Head of caudate nucleus (tissue), 42 donors: ENCODE measurements around the gene MRPL27.
"Not testable (repeated sequence)": the region's sequence is repeated elsewhere in the genome, so short reads cannot be mapped to it uniquely, and the experiment has no call there.

Experiments
- DNase-seq, 42 donors: peaks; one replicate each; pipeline versions ENCODE4 v3.0.0 to v3.0.0-alpha.2; 2020 to 2021; ENCODE audit warnings: mixed read lengths in 7 of 42
- intact Hi-C: fragments of 100-400 bp; cut with DNase I; formaldehyde crosslinking; loops from one replicate; pipeline ENCODE4 v1.15.0; 2022

The MRPL27 gene

DNA sequence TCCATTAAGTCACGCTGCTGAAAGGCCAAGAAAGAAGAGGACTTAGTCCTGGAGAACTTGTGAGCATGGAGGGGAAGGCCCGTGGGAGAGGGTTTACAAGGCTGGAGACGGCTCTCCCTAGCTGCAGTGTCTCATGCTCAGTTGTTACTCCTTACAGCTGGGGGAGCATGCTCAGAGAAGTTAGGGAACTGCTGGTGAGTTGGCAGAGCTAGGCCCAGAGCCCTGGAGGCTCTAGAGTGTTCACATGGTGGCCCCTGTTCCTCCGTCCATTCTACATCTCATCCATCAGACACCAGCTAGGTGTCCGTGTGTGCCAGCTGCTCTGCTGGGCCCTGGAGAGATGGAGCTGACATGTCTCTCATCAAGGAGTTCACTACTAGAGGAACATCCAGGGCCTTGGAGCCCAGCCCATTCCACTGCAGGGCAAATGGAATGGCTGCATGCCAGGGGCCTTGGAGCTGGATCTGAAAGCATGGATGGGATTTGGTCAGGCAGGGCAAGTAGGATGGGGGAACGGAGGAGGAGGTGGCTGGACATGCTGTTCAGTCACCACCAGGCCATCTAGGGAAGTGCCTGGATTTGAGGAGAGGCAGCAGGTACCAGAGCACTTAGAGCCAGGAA is 20.8 kb downstream of the MRPL27 start:
- intact Hi-C loops, result no loop called here
- DNase-seq, result peak in 5 of 42 donors; percentile 7 to 41 (median 31)

- intact Hi-C loops, result no loop called here
- DNase-seq, result peak in 4 of 42 donors; percentile 1 to 15 (median 7)
Measured at GRCh38 chr17:50350733-50351132, 22.3 kb downstream of the MRPL27 start.

GRCh38 chr17:50349243-50349600 is 23.8 kb downstream of the MRPL27 start:
- DNase-seq, result peak in 5 of 42 donors; percentile 6 to 33 (median 7)
- intact Hi-C loops, result no loop called here

GRCh38 chr17:50348522-50349242 is 24.3 kb downstream of the MRPL27 start:
- intact Hi-C loops, result no loop called here
- DNase-seq, result peak in 5 of 42 donors; percentile 2 to 24 (median 8)

DNA sequence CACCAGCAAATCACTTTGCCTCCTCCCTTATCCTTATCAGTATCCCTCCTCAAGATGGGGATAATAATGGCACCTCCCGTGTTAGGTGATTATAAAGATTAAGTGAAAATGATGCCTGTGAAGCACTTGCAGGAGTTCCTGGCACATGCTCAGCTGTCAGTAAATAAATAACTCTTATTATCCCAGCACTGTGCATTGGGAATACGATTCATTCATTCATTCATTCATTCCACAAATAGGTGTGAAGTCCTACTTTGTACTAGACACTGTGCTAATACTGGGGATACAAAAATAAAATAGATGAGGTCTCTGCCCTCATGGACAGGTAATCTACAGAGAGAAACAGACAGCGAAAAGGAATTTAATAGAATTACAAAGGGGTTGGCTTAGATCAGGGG is 25.1 kb downstream of the MRPL27 start:
- DNase-seq, result no peak
- intact Hi-C loops, result no loop called here

GRCh38 chr17:50347117-50347893 is 25.7 kb downstream of the MRPL27 start:
- peak in 3 of 42 donors; percentile 26 to 32 (median 30) for DNase-seq
- intact Hi-C loops, result no loop called here

GRCh38 chr17:50346313-50347116 is 26.5 kb downstream of the MRPL27 start:
- intact Hi-C loops, result no loop called here
- DNase-seq, result peak in 21 of 42 donors; percentile 11 to 58 (median 36)

DNA sequence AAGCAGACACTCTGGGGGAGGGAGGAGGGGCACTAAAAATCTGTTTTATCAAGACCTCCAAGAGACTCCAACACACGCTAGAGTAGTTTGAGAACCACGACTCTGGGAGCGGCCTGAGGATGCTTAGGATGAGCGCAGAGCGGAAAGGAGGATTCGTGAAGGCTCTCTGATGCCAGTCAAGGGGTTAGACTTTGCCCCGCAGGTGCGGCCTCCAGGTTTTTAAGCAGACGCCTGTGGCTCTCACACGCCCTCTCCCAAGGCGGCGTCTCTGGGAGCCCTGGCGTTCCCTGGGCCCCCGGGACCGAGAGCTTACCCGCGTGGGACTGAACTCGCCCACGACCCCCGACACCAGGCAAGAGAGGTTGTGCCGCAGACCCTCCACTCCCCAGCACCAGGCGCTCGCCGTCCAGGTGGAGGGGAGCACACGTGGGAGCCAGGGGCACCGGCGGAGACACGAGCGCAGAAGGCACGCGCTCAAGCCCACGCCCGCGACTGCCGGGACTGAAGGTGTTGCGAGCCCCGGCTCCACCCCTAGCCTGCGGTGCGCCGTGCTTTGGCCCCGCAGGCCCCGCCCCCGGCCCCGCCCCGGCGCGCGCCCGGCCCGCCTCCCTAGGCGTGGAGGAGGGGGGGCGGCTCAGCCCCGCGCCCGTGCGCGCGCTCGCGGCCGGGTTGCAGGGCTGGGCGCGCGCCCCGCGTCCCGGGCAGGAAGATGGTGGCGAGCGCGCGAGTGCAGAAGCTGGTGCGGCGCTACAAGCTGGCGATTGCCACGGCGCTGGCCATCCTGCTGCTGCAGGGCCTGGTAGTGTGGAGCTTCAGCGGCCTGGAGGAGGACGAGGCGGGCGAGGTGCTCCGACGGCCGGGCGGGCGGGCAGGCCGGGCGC is 27.3 kb downstream of the MRPL27 start, which contains the start of gene XYLT2:
TSS of gene XYLT2 (plus strand) at position 695 of the 881 bp plus-strand sequence. CDS start at position 710, 15 bp downstream.
- intact Hi-C loops, result no loop called here
- peak; percentile 57 to 95 (median 87) for DNase-seq

DNA sequence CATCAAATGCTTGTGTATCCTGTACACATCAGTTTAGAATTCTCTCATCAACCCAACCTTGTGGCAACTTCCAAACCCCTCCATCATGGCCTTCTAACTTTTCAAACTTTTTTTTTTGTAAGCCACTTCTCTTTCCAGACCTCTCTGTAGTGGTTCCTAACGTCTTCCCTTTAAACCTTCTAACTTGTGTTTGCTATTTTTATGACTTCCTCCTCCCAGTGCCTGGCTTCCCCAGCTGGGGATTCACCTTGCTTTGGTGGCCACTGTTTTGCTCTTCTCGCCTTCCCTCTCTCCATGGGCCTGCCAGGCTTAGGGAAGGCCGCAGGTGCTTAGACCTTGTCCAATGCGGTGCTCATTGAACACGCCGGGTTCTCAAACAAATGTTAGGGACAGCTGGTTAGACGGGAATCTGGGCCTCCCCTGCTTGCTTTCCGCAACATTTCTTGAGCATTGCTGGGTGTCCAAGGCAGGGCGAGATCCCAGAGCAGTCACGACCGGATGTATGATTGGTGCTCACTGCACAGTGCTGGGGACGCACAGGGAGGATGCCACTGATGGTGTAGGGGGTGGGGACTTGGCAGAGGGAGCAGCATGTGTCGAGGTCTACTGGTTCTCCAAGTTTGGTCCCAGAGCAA is 28.1 kb downstream of the MRPL27 start:
- intact Hi-C loops, result no loop called here
- DNase-seq, result peak in 3 of 42 donors; percentile 15 to 30 (median 26)

- no peak for DNase-seq
- intact Hi-C loops, result no loop called here
Measured at GRCh38 chr17:50339381-50339780, 33.6 kb downstream of the MRPL27 start.

DNA sequence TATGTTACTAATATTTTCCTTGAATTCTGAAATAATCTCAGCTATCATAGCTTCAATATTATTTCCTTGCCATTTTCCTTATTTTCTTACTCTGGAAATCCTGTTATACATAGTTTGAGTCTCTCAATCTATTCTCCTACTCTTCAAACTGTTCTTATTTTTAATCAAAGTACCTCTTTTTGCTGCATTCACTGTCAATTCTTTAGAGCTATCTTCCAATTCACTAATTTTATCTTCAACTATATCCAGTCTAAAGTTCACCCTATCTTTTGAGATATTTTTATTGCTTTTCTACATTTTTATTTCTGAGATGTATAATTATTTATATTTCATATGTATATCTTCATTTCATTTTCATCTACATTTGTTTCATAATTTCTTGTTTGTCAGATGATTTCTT is 34.3 kb downstream of the MRPL27 start:
- intact Hi-C loops, result no loop called here
- DNase-seq, result no peak

- intact Hi-C loops, result no loop called here
- no peak for DNase-seq
Measured at GRCh38 chr17:50337956-50338355, 35.0 kb downstream of the MRPL27 start.

- intact Hi-C loops, result not testable (repeated sequence)
- DNase-seq, result peak in 2 of 42 donors; percentile 8 to 23
Measured at GRCh38 chr17:50333291-50334057, 39.5 kb downstream of the MRPL27 start.

- intact Hi-C loops, result no loop called here
- DNase-seq, result peak in 1 of 42 donors; percentile 15
Measured at GRCh38 chr17:50332196-50332595, 40.8 kb downstream of the MRPL27 start.

- intact Hi-C loops, result no loop called here
- DNase-seq, result peak in 1 of 42 donors; percentile 4
Measured at GRCh38 chr17:50331085-50331791, 41.7 kb downstream of the MRPL27 start.

GRCh38 chr17:50330151-50330775 is 42.7 kb downstream of the MRPL27 start:
- peak in 1 of 42 donors; percentile 0 for DNase-seq
- intact Hi-C loops, result no loop called here
